Upper lobe of left lung (tissue), 6 donors: ENCODE measurements around the gene CDC45. TPM values are rescaled to one million over a fixed set of nuclear protein-coding genes. Genes with fewer than 3 reads are reported as not detected.

ENCODE experiments used
- ATAC-seq, 2 donors: fragments of 200-7000 bp; cut with Tn5 transposase; one replicate each; pipeline ENCODE4 v1.9.1; 2022; ENCODE audit warnings: mild to moderate bottlenecking in 2 of 2, moderate library complexity in 2 of 2; ENCODE audit not compliant: low FRiP score in 2 of 2
- DNase-seq, 2 donors: peaks; one replicate each; pipeline ENCODE4 v3.0.0-alpha.2; 2019 to 2020
- H3K27ac ChIP-seq, 4 donors: fragments of 200-600 bp; sonication (generic); one replicate each; pipeline ENCODE4 v1.5.1; 2016 to 2019
- H3K27me3 ChIP-seq, 4 donors: fragments of 200-600 bp; sonication (generic); one replicate each; pipeline ENCODE4 v1.5.1; 2017 to 2019
- H3K36me3 ChIP-seq, 4 donors: fragments of 200-600 bp; sonication (generic); one replicate each; pipeline ENCODE4 v1.5.1; 2016 to 2019
- H3K4me1 ChIP-seq, 4 donors: fragments of 200-600 bp; sonication (generic); one replicate each; pipeline ENCODE4 v1.5.1; 2018 to 2019
- H3K4me3 ChIP-seq, 4 donors: fragments of 200-600 bp; sonication (generic); one replicate each; pipeline ENCODE4 v1.5.1; 2017 to 2019; ENCODE audit warnings: mild to moderate bottlenecking in 2 of 4, moderate library complexity in 1 of 4
- H3K9me3 ChIP-seq, 4 donors: fragments of 200-600 bp; sonication (generic); one replicate each; pipeline ENCODE4 v1.5.1; 2018 to 2019
- EP300 ChIP-seq, 4 donors: sonication (generic); formaldehyde crosslinking; IDR thresholded peaks; one replicate each; pipeline ENCODE4 v1.5.1; 2017; ENCODE audit warnings: antibody characterized with exemption in 4 of 4, control low read depth in 2 of 4
- POLR2A ChIP-seq, 4 donors: fragments of 450-650 bp; IDR thresholded peaks; one replicate each; pipeline ENCODE4 v1.5.1; 2016 to 2017; ENCODE audit warnings: antibody characterized with exemption in 4 of 4, mild to moderate bottlenecking in 2 of 4
- POLR2AphosphoS5 ChIP-seq, 2 donors: sonication (generic); formaldehyde crosslinking; IDR thresholded peaks; one replicate each; pipeline ENCODE4 v1.5.1; 2017; ENCODE audit warnings: antibody characterized with exemption in 2 of 2
- WGBS, 2 donors: methylation state at CpG; one replicate each; pipeline ENCODE4 v1.1.5; 2017 to 2018; 5-methylcytosine and 5-hydroxymethylcytosine counted together
- total RNA-seq, 6 donors: library from RNA; depleted of rRNA in 4 of 6; stranded (reverse); fragments of >200 nt in 4 of 6; gene quantifications; one replicate each; pipeline versions ENCODE4 v1.1.0 to v1.2.1, GENCODE V29; 2016 to 2021
- TF ChIP-seq, protein P1 (sequence below), 6 experiments: fragments of 450-650 bp in 4 of 6; fragments of 200-600 bp in 2 of 6; sonication (generic) in 2 of 6; IDR thresholded peaks; one replicate each; pipeline ENCODE4 v1.5.1; 2016 to 2019; ENCODE audit warnings: antibody characterized with exemption in 6 of 6
- donor health status: DM: no; HTN: no; CAD: no; lungs with moderate emphysema.
- donor health status: DM: no; HTN: yes; CAD: no; lungs with severe emphysema.

The CDC45 gene
- total RNA-seq, 6 donors from 2014 or later = 0.44 to 3.2 (median 1.8) TPM; not detected in 1

DNA sequence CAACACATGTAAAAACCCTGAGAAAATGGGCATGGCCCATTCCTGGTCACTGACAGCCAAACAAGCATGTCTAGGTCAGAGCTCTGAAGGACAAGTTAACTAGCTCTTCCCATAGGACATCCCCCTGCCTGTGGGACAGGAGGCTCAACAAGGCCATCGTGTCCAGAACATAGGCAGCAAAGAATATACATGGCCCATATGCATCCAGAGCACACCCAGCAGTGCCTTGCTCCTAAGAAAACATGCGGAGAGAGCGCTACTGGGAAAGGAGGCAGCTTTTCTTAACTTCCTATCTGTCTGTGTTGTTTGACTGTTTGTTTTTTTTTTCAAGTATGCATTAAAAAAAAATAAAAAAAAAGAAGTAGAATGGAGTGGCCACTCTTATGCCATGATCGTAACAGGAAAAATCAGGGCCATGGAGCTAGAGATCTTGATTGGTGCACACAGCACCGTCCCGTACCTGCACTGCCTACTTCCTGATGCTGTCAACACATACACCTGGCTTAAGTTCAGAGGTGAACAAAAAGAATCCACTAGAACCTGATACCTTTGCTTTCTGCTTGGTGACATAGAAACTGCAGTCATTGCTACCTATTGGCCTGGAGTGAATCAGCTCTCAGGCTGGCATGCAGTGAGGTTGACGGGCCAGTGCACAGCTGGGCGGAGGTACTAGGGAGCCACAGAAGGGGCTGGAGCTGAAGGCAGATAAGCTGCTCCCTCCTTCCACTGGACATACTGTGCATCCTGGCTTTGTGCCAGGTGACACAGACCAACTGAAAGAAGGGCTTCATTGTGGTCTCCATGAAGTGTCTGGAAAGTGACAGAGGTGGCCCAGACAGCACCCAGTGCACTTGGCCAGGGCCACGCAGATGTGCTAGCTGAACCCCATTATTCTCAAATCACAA, 12.6 kb upstream of the CDC45 start:
- H3K27me3 ChIP-seq = no peaks in the 10 kb centered on the region
- no peak for ATAC-seq
- H3K4me1 ChIP-seq = no peaks in the 10 kb centered on the region
- H3K36me3 ChIP-seq = peaks cover 39 to 100% (median 83%) of the 10 kb centered on the region in 4 donors
- WGBS, 2 donors = 94 to 96% methylated on average over 8 to 9 of the region's 9 CpGs
- H3K27ac ChIP-seq = no peak overlapping the region
- TF ChIP-seq POLR2AphosphoS5 (IDR thresholded peaks at IDR 0.05) (no peak), POLR2A (IDR thresholded peaks at IDR 0.05) (no peak), EP300 (IDR thresholded peaks at IDR 0.05) (no peak)
- TF ChIP-seq, protein P1, sequence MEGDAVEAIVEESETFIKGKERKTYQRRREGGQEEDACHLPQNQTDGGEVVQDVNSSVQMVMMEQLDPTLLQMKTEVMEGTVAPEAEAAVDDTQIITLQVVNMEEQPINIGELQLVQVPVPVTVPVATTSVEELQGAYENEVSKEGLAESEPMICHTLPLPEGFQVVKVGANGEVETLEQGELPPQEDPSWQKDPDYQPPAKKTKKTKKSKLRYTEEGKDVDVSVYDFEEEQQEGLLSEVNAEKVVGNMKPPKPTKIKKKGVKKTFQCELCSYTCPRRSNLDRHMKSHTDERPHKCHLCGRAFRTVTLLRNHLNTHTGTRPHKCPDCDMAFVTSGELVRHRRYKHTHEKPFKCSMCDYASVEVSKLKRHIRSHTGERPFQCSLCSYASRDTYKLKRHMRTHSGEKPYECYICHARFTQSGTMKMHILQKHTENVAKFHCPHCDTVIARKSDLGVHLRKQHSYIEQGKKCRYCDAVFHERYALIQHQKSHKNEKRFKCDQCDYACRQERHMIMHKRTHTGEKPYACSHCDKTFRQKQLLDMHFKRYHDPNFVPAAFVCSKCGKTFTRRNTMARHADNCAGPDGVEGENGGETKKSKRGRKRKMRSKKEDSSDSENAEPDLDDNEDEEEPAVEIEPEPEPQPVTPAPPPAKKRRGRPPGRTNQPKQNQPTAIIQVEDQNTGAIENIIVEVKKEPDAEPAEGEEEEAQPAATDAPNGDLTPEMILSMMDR (IDR thresholded peaks at IDR 0.05) = no peak
- DNase-seq = no peak
- no peak overlapping the region for H3K4me3 ChIP-seq
- H3K9me3 ChIP-seq = no peaks in the 10 kb centered on the region

DNA sequence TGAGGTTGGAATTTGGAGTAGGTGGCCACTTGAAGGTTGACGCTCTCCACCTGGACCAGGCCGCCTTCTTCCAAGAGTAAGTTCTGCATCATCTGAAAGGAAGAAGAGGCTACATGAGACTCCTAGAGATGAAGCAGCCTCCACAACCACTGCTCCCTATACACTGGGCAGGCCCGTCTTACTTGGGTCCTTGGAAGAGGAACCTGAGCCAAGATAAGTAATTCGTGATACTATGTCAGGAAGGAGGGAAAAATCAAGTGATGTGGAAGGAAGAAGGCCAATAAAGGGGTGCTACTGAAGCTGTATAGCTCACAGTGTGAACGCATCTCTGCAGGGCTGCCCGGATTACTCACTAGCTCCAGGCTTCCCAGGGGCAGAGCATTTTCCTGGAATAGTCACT, 11.8 kb upstream of the CDC45 start:
- Histone ChIP-seq H3K36me3 (peaks cover 39 to 100% (median 89%) of the 10 kb centered on the region in 4 donors), H3K9me3 (no peaks in the 10 kb centered on the region), H3K27me3 (no peaks in the 10 kb centered on the region), H3K4me3 (no peak overlapping the region), H3K4me1 (no peaks in the 10 kb centered on the region), H3K27ac (no peak overlapping the region)
- WGBS, 2 donors = 95 to 98% methylated on average over 6 of the region's 6 CpGs
- no peak for ATAC-seq
- DNase-seq = no peak
- no peak for TF ChIP-seq POLR2A (IDR thresholded peaks at IDR 0.05)
- TF ChIP-seq, protein P1 (IDR thresholded peaks at IDR 0.05) = no peak
- TF ChIP-seq POLR2AphosphoS5 (IDR thresholded peaks at IDR 0.05) = no peak
- TF ChIP-seq EP300 (IDR thresholded peaks at IDR 0.05) = no peak

DNA sequence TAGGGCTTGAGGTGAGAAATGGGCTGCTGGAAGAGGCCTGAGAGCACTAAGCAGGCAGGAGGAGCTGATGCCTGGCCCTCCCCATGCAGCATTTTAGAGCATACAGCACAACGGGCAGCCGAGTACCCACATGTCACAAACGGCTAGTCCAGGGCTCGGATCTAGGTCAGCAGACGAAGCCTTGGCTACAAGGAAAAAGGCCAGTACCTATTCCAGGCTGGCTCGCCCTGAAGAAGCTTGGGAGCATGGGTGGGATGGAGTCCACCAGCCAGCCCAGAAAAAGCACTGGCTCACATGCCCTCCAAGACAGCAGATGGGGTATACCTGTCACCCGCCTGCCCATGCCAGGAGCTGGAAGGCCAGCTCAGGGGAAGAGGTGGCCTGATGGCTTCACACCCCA, 10.3 kb upstream of the CDC45 start:
- H3K27me3 ChIP-seq = no peaks in the 10 kb centered on the region
- H3K27ac ChIP-seq = no peak overlapping the region
- no peaks in the 10 kb centered on the region for H3K4me1 ChIP-seq
- 92 to 93% methylated on average over 7 of the region's 7 CpGs for WGBS, 2 donors
- TF ChIP-seq POLR2AphosphoS5 (IDR thresholded peaks at IDR 0.05) (no peak), EP300 (IDR thresholded peaks at IDR 0.05) (no peak), POLR2A (IDR thresholded peaks at IDR 0.05) (no peak)
- TF ChIP-seq, protein P1 (IDR thresholded peaks at IDR 0.05) = no peak
- peaks cover 44 to 100% (median 92%) of the 10 kb centered on the region in 4 donors for H3K36me3 ChIP-seq
- no peaks in the 10 kb centered on the region for H3K9me3 ChIP-seq
- DNase-seq (no peak), ATAC-seq (no peak)
- no peak overlapping the region for H3K4me3 ChIP-seq

DNA sequence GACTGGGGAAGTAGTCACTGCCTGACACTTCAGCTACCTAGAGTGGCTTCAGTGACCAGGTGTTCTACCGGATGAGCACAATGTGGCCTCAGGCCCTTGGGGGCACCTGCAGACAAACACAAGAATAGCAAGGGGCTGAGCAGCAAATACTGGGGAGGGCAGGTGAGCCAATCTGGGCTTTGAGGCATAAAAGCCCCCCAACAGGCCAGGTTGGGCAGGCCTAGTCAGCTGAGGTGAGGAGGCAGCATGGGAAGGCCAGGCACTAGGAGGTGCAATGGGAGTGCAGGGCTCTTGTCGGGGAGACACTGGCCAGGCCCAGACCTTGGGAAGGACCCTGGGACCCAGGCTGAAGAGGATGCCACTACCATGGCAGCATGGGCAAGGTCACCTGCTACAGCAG, 9.7 kb upstream of the CDC45 start:
- TF ChIP-seq POLR2A (IDR thresholded peaks at IDR 0.05) (no peak), POLR2AphosphoS5 (IDR thresholded peaks at IDR 0.05) (no peak), EP300 (IDR thresholded peaks at IDR 0.05) (no peak)
- DNase-seq (no peak), ATAC-seq (no peak)
- WGBS, 2 donors = 100% methylated on average over 2 of the region's 2 CpGs
- H3K27ac ChIP-seq = no peak overlapping the region
- H3K36me3 ChIP-seq = peaks cover 40 to 100% (median 92%) of the 10 kb centered on the region in 4 donors
- H3K9me3 ChIP-seq = no peaks in the 10 kb centered on the region
- no peaks in the 10 kb centered on the region for H3K27me3 ChIP-seq
- H3K4me3 ChIP-seq = no peak overlapping the region
- no peaks in the 10 kb centered on the region for H3K4me1 ChIP-seq

DNA sequence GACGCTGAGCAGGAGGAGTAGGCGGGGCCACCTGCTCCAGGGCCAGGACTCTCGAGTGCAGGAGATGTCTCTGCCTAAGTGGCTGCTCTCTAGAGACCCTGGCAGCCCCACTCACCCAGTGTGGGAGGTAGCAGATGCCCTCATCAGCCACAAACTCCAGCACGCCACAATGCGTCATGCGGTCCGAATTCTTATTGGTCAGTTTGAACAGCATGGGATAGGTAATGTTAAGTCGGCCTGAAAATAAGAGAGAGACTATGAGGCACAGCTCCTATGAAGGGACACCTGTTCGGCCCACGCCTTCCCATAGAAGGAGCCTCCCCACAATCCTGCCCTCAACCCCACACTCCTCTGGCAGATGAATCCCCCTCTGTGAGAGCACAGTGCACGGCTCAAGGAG, 8.1 kb upstream of the CDC45 start:
- WGBS, 2 donors = 85 to 90% methylated on average over 3 to 11 of the region's 11 CpGs
- H3K9me3 ChIP-seq = no peaks in the 10 kb centered on the region
- TF ChIP-seq, protein P1 (IDR thresholded peaks at IDR 0.05) = no peak
- no peak for TF ChIP-seq EP300 (IDR thresholded peaks at IDR 0.05)
- no peak for TF ChIP-seq POLR2A (IDR thresholded peaks at IDR 0.05)
- no peak for TF ChIP-seq POLR2AphosphoS5 (IDR thresholded peaks at IDR 0.05)
- peaks cover 0 to 11% (median 8%) of the 10 kb centered on the region in 4 donors for H3K4me1 ChIP-seq
- ATAC-seq = no peak
- H3K27ac ChIP-seq = no peak overlapping the region
- no peak overlapping the region for H3K4me3 ChIP-seq
- H3K36me3 ChIP-seq = peaks cover 33 to 90% (median 80%) of the 10 kb centered on the region in 4 donors
- DNase-seq = no peak
- H3K27me3 ChIP-seq = no peaks in the 10 kb centered on the region
